ENCODE data around the gene ASTN2.
"Not testable (repeated sequence)": the region's sequence is repeated elsewhere in the genome, so short reads cannot be mapped to it uniquely, and the experiment has no call there.

Gene ASTN2

GRCh38 chr9:116697362-116697761, 717.5 kb downstream of the ASTN2 start:
- DNase-seq (ENCODE audit: low read depth), result no peak

- no peak for DNase-seq (ENCODE audit: low read depth)
Measured at GRCh38 chr9:116695438-116695837, 719.4 kb downstream of the ASTN2 start.

GRCh38 chr9:116694785-116695291, 720.0 kb downstream of the ASTN2 start:
- no peak for DNase-seq (ENCODE audit: low read depth)

GRCh38 chr9:116693233-116693731, 721.6 kb downstream of the ASTN2 start:
- DNase-seq (ENCODE audit: low read depth), result no peak

- DNase-seq (ENCODE audit: low read depth), result no peak
Measured at GRCh38 chr9:116692616-116693015, 722.2 kb downstream of the ASTN2 start.

GRCh38 chr9:116691607-116692006, 723.2 kb downstream of the ASTN2 start:
- no peak for DNase-seq (ENCODE audit: low read depth)

- not testable (repeated sequence) for DNase-seq (ENCODE audit: low read depth)
Measured at GRCh38 chr9:116690805-116691204, 724.1 kb downstream of the ASTN2 start.

GRCh38 chr9:116689486-116690032, 725.3 kb downstream of the ASTN2 start:
- no peak for DNase-seq (ENCODE audit: low read depth)

GRCh38 chr9:116688806-116689485, 725.9 kb downstream of the ASTN2 start:
- DNase-seq (ENCODE audit: low read depth), result no peak

GRCh38 chr9:116687754-116688135, 727.1 kb downstream of the ASTN2 start:
- no peak for DNase-seq (ENCODE audit: low read depth)

- DNase-seq (ENCODE audit: low read depth), result peak; percentile 89
Measured at GRCh38 chr9:116687074-116687753, 727.6 kb downstream of the ASTN2 start, which contains the start of gene TRIM32. Gene TRIM32, plus strand, starts transcription at chr9:116687305. Its CDS starts 10,438 bp downstream, at chr9:116697743.

- DNase-seq (ENCODE audit: low read depth), result no peak
Measured at GRCh38 chr9:116686693-116687073, 728.2 kb downstream of the ASTN2 start.

GRCh38 chr9:116686135-116686534, 728.7 kb downstream of the ASTN2 start:
- no peak for DNase-seq (ENCODE audit: low read depth)

- no peak for DNase-seq (ENCODE audit: low read depth)
Measured at GRCh38 chr9:116685166-116685565, 729.7 kb downstream of the ASTN2 start.

- DNase-seq (ENCODE audit: low read depth), result no peak
Measured at GRCh38 chr9:116683535-116683934, 731.3 kb downstream of the ASTN2 start.

GRCh38 chr9:116674210-116674980, 740.5 kb downstream of the ASTN2 start:
- DNase-seq (ENCODE audit: low read depth), result no peak

- DNase-seq (ENCODE audit: low read depth), result no peak
Measured at GRCh38 chr9:116673375-116673774, 741.5 kb downstream of the ASTN2 start.

- no peak for DNase-seq (ENCODE audit: low read depth)
Measured at GRCh38 chr9:116671605-116672004, 743.3 kb downstream of the ASTN2 start.

- no peak for DNase-seq (ENCODE audit: low read depth)
Measured at GRCh38 chr9:116668970-116669695, 745.7 kb downstream of the ASTN2 start.

- DNase-seq (ENCODE audit: low read depth), result no peak
Measured at GRCh38 chr9:116663581-116663980, 751.3 kb downstream of the ASTN2 start.

- no peak for DNase-seq (ENCODE audit: low read depth)
Measured at GRCh38 chr9:116662646-116663310, 752.1 kb downstream of the ASTN2 start.

All from stimulated activated CD4-positive, alpha-beta T cell treated with anti-CD3 and anti-CD28 coated beads, Interleukin-2, amount 100 ng/mL, for 4 hours (primary cell).